ENCODE measurements around the gene SLC38A8.

Gene SLC38A8

DNA sequence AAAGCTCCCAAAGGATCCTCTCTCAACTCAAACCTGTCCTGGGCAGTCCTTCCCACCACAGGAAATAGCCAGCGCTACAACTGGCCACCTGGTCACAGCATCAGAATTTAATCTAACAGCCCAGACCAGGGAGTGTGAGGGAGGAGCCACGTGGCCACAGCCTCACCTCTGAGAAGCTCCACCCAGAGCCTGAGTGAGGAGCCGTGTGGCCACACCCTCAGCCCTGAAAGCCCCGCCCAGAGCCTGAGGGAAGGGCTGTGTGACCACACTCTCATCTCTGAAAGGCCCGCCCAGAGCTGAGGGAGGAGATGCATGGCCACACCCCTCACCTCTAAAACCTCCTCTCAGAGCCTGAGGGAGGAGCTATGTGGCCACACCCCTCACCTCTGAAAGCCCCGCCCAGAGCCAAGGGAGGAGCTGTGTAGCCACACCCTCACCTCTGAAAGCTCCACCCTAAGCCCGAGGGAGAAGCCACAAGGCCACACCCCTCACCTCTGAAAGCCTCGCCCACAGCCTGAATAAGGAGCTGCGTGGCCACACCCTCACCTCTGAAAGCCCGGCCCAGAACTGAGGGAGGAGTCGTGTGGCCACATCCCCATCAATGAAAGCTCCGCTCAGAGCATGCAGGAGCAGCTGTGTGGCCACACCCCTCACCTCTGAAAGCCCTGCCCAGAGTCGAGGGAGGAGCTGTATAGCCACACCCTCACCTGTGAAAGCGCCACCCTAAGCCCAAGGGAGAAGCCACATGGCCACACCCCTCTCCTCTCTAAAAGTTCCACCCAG is 28.6 kb downstream of the SLC38A8 start:
- no peak for TF ChIP-seq CTCF (IDR thresholded peaks at IDR 0.05; ENCODE audit: low read depth, low read length)
- no peak for TF ChIP-seq EZH2phosphoT487 (IDR thresholded peaks at IDR 0.05; ENCODE audit: low read depth)

DNA sequence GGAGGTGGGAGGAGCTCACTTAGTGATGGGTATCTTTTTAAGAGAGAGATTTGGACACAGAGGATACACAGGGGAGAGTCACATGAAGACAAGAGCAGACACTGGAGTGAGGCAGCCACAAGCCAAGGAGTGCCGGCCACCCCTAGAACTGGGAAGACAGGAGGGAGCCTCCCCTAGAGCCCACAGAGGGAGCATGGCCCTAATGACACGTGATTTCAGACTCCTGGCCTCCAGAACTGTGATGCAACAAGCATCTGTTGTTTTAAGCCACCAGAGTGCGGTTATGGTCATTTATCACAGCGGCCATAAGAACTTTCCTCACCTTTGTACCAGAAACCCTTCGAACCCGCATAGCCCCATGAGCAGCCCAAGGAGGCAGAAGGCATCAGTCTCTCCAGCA is 33.3 kb downstream of the SLC38A8 start:
- peaks cover 23% of the 10 kb centered on the region for H3K27me3 ChIP-seq (ENCODE audit: low read depth, low read length)
- no peak overlapping the region for H3K4me2 ChIP-seq (ENCODE audit: low read length)
- H3K4me3 ChIP-seq (ENCODE audit: low read length), result no peak overlapping the region
- H4K20me1 ChIP-seq (ENCODE audit: insufficient read depth, low read length), result no peaks in the 10 kb centered on the region
- no peak overlapping the region for H2AFZ ChIP-seq (ENCODE audit: low read depth, low read length)
- H3K79me2 ChIP-seq (ENCODE audit: low read length), result no peaks in the 10 kb centered on the region
- H3K4me1 ChIP-seq (ENCODE audit: low read length), result no peaks in the 10 kb centered on the region
- TF ChIP-seq EZH2phosphoT487 (IDR thresholded peaks at IDR 0.05; ENCODE audit: low read depth) (no peak), CTCF (IDR thresholded peaks at IDR 0.05; ENCODE audit: low read depth, low read length) (no peak)
- no peak overlapping the region for H3K9ac ChIP-seq (ENCODE audit: low read length)
- H3K36me3 ChIP-seq (replicated peaks; ENCODE audit: low read depth, low read length), result no peaks in the 10 kb centered on the region
- no peak overlapping the region for H3K27ac ChIP-seq (ENCODE audit: low read length)
- no peaks in the 10 kb centered on the region for H3K9me3 ChIP-seq (ENCODE audit: insufficient read depth, low read length)

More for the DNA sequence above, 28.6 kb downstream of the SLC38A8 start:
- no peaks in the 10 kb centered on the region for H3K79me2 ChIP-seq (ENCODE audit: low read length)
- no peak overlapping the region for H3K9ac ChIP-seq (ENCODE audit: low read length)
- no peaks in the 10 kb centered on the region for H3K36me3 ChIP-seq (replicated peaks; ENCODE audit: low read depth, low read length)
- no peak overlapping the region for H3K27ac ChIP-seq (ENCODE audit: low read length)
- no peaks in the 10 kb centered on the region for H3K27me3 ChIP-seq (ENCODE audit: low read depth, low read length)
- H3K4me2 ChIP-seq (ENCODE audit: low read length), result no peak overlapping the region
- H3K9me3 ChIP-seq (ENCODE audit: insufficient read depth, low read length), result no peaks in the 10 kb centered on the region
- H3K4me1 ChIP-seq (ENCODE audit: low read length), result no peaks in the 10 kb centered on the region
- H2AFZ ChIP-seq (ENCODE audit: low read depth, low read length), result 0 out of 2 replicates have a peak overlapping the region, but pooled peaks have one; percentile 21
- no peaks in the 10 kb centered on the region for H4K20me1 ChIP-seq (ENCODE audit: insufficient read depth, low read length)
- H3K4me3 ChIP-seq (ENCODE audit: low read length), result no peak overlapping the region

- Histone ChIP-seq H3K4me2 (ENCODE audit: low read length) (no peak overlapping the region), H3K79me2 (ENCODE audit: low read length) (no peaks in the 10 kb centered on the region), H3K4me1 (ENCODE audit: low read length) (no peaks in the 10 kb centered on the region), H3K9me3 (ENCODE audit: insufficient read depth, low read length) (no peaks in the 10 kb centered on the region), H3K9ac (ENCODE audit: low read length) (no peak overlapping the region), H3K4me3 (ENCODE audit: low read length) (no peak overlapping the region), H3K27me3 (ENCODE audit: low read depth, low read length) (peaks cover 27% of the 10 kb centered on the region), H3K27ac (ENCODE audit: low read length) (no peak overlapping the region), H3K36me3 (replicated peaks; ENCODE audit: low read depth, low read length) (no peaks in the 10 kb centered on the region), H4K20me1 (ENCODE audit: insufficient read depth, low read length) (no peaks in the 10 kb centered on the region), H2AFZ (ENCODE audit: low read depth, low read length) (no peak overlapping the region)
- TF ChIP-seq CTCF (IDR thresholded peaks at IDR 0.05; ENCODE audit: low read depth, low read length) (no peak), EZH2phosphoT487 (IDR thresholded peaks at IDR 0.05; ENCODE audit: low read depth) (no peak)
These were observed 34.6 kb downstream of the SLC38A8 start for GRCh38 chr16:84007965-84008364.

GRCh38 chr16:84007520-84007919 is 35.1 kb downstream of the SLC38A8 start:
- H3K9me3 ChIP-seq (ENCODE audit: insufficient read depth, low read length), result no peaks in the 10 kb centered on the region
- H3K9ac ChIP-seq (ENCODE audit: low read length), result no peak overlapping the region
- H3K27me3 ChIP-seq (ENCODE audit: low read depth, low read length), result peaks cover 30% of the 10 kb centered on the region
- no peak overlapping the region for H3K4me2 ChIP-seq (ENCODE audit: low read length)
- H3K4me3 ChIP-seq (ENCODE audit: low read length), result no peak overlapping the region
- no peaks in the 10 kb centered on the region for H3K79me2 ChIP-seq (ENCODE audit: low read length)
- H4K20me1 ChIP-seq (ENCODE audit: insufficient read depth, low read length), result no peaks in the 10 kb centered on the region
- no peak overlapping the region for H3K27ac ChIP-seq (ENCODE audit: low read length)
- no peaks in the 10 kb centered on the region for H3K36me3 ChIP-seq (replicated peaks; ENCODE audit: low read depth, low read length)
- H2AFZ ChIP-seq (ENCODE audit: low read depth, low read length), result no peak overlapping the region
- no peaks in the 10 kb centered on the region for H3K4me1 ChIP-seq (ENCODE audit: low read length)
- TF ChIP-seq CTCF (IDR thresholded peaks at IDR 0.05; ENCODE audit: low read depth, low read length) (no peak), EZH2phosphoT487 (IDR thresholded peaks at IDR 0.05; ENCODE audit: low read depth) (no peak)
